ENCODE data around the gene RERG.

The RERG gene

GRCh38 chr12:15220915-15221885 is at the start of gene RERG:
RERG (minus strand) TSS chr12:15221417; CDS start chr12:15217489, 3,928 bp downstream.
- peak; percentile 66 for DNase-seq

- DNase-seq, result no peak
Measured at GRCh38 chr12:15270591-15270990, 49.4 kb upstream of the RERG start.

- DNase-seq, result peak; percentile 67
Measured at GRCh38 chr12:15268927-15269552, 47.8 kb upstream of the RERG start.

- DNase-seq, result no peak
Measured at GRCh38 chr12:15268309-15268708, 47.1 kb upstream of the RERG start.

- DNase-seq, result peak; percentile 42
Measured at GRCh38 chr12:15265875-15266274, 44.7 kb upstream of the RERG start.

GRCh38 chr12:15256761-15257160 is 35.5 kb upstream of the RERG start:
- no peak for DNase-seq

GRCh38 chr12:15253990-15254389 is 32.8 kb upstream of the RERG start:
- no peak for DNase-seq

GRCh38 chr12:15244926-15245325 is 23.7 kb upstream of the RERG start:
- no peak for DNase-seq

GRCh38 chr12:15244341-15244740 is 23.1 kb upstream of the RERG start:
- DNase-seq, result no peak

GRCh38 chr12:15243102-15243501 is 21.9 kb upstream of the RERG start:
- no peak for DNase-seq

- DNase-seq, result no peak
Measured at GRCh38 chr12:15240898-15241297, 19.7 kb upstream of the RERG start.

GRCh38 chr12:15234508-15234907 is 13.3 kb upstream of the RERG start:
- no peak for DNase-seq

- DNase-seq, result no peak
Measured at GRCh38 chr12:15234011-15234410, 12.8 kb upstream of the RERG start.

- DNase-seq, result no peak
Measured at GRCh38 chr12:15232959-15233358, 11.7 kb upstream of the RERG start.

GRCh38 chr12:15231493-15231892 is 10.3 kb upstream of the RERG start:
- DNase-seq, result no peak

GRCh38 chr12:15230751-15231150 is 9.5 kb upstream of the RERG start:
- no peak for DNase-seq

- DNase-seq, result no peak
Measured at GRCh38 chr12:15230137-15230536, 8.9 kb upstream of the RERG start.

- DNase-seq, result peak; percentile 56
Measured at GRCh38 chr12:15227004-15227679, 5.9 kb upstream of the RERG start.

GRCh38 chr12:15225863-15226218 is 4.6 kb upstream of the RERG start:
- DNase-seq, result peak; percentile 36

- no peak for DNase-seq
Measured at GRCh38 chr12:15225136-15225862, 4.1 kb upstream of the RERG start.

GRCh38 chr12:15222219-15222618 is 1.0 kb upstream of the RERG start:
- DNase-seq, result no peak

- no peak for DNase-seq
Measured at GRCh38 chr12:15220451-15220850, 766 bp downstream of the RERG start.

- DNase-seq, result no peak
Measured at GRCh38 chr12:15218794-15219193, 2.4 kb downstream of the RERG start.

All from fibroblast of upper back skin (primary cell).